ENCODE results near the gene SPIRE1.
"Not testable (repeated sequence)": the region's sequence is repeated elsewhere in the genome, so short reads cannot be mapped to it uniquely, and the experiment has no call there.

Gene SPIRE1

GRCh38 chr18:12598181-12598930, 59.6 kb downstream of the SPIRE1 start:
- no peak for DNase-seq (ENCODE audit: low read depth)

GRCh38 chr18:12597760-12598159, 60.1 kb downstream of the SPIRE1 start:
- no peak for DNase-seq (ENCODE audit: low read depth)

- DNase-seq (ENCODE audit: low read depth) = no peak
These were observed 62.2 kb downstream of the SPIRE1 start for GRCh38 chr18:12595571-12596255.

DNA sequence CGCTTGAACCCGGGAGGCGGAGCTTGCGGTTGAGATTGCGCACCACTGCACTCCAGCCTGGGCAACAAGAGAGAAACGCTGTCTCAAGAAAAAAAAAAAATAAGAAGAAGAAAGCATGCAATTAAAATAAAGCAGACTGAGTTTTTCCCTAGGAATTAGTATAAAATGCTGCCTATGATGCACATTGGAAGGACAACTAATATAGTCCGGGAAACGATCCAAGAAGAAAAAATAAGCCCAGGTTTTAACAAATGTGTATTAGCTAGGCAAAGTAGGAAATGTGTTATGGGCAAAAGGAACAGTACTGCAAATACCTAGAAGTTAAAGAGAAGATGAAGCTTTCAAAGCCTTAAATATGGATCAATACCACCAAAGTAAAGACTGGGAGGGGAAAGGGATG, 64.0 kb downstream of the SPIRE1 start:
- DNase-seq (ENCODE audit: low read depth) = no peak

DNA sequence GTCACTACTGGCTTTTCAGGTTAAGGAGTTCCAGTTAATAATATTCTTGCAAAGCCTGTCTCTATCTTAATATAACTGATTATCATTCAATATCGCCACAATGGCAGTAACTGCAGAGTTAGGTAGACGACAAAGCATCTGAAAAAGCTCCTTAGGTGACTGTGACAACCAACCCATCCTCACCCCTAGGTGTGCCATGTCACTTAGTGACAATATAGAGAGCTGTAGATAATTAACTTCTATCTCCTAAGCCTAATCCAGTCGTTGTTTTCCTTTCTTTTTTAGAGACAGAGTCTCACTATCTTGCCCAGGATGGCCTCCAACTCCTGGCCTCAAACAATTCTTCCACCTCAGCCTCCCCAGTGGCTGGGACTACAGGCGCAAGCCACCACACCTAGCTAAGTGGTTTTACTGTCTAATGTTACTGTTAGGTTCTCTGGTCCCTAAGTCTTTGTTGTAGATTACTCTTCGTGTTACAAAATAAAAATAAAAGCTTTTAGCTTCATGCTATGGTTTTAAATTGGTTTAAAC, 65.2 kb downstream of the SPIRE1 start:
- no peak for DNase-seq (ENCODE audit: low read depth)

- DNase-seq (ENCODE audit: low read depth) = no peak
These were observed 68.5 kb downstream of the SPIRE1 start for GRCh38 chr18:12589448-12589847.

DNA sequence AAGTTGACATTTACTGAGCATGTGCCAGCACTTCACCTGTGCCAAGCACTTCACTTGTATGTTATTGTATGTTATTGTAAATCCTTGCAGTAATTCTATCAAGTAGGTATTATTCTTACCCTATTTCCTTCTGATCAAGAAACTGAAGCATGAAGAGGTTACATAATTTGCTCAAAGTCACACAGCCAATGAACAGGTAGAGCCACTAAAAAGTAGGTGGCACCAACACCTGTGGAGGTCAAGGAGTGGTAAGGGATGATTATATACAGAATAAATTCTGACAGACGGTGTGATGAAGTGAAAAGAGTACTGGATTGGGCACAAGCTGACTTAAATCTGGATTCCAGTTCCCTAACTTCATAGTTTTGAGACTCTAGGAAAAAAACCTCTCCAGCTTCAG, 71.0 kb downstream of the SPIRE1 start:
- DNase-seq (ENCODE audit: low read depth) = no peak

DNA sequence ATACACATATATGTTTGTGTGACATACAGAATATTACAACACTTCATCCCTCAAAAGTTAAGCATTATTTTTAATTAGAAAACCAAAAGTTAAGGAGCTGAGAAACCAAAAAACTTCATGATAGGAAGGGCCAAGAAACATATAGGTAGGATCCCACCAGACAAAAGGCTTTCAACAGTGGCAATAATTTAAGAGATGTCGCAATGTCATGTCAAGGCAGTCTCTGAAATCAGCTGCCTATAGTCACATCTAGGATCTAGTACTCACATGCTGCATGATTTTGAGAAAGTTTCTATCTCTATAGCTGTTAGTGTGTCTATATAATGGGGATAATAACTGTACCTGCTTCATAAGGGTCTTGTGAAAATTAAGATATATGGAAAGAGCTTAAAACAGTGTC, 72.7 kb downstream of the SPIRE1 start:
- no peak for DNase-seq (ENCODE audit: low read depth)

- no peak for DNase-seq (ENCODE audit: low read depth)
These were observed 77.1 kb downstream of the SPIRE1 start for GRCh38 chr18:12580630-12581342.

GRCh38 chr18:12579775-12580174, 78.1 kb downstream of the SPIRE1 start:
- DNase-seq (ENCODE audit: low read depth) = no peak

DNA sequence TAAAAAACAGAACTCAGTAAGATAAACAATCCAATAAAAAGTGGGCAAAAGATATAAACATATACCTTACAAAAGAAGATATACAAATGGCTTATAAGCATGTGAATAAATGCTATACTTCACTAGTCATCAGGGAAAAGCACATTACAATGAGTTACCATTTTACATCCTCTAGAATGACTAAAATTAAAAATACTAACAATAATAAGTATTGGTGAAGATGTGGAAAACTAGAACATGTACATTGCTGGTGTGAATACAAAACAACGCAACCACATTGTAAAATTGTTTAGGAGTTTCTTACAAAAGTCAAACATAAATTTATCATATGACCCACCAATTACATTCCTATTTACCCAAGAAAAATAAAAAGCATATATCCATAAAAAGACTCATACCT, 80.1 kb downstream of the SPIRE1 start:
- no peak for DNase-seq (ENCODE audit: low read depth)

DNA sequence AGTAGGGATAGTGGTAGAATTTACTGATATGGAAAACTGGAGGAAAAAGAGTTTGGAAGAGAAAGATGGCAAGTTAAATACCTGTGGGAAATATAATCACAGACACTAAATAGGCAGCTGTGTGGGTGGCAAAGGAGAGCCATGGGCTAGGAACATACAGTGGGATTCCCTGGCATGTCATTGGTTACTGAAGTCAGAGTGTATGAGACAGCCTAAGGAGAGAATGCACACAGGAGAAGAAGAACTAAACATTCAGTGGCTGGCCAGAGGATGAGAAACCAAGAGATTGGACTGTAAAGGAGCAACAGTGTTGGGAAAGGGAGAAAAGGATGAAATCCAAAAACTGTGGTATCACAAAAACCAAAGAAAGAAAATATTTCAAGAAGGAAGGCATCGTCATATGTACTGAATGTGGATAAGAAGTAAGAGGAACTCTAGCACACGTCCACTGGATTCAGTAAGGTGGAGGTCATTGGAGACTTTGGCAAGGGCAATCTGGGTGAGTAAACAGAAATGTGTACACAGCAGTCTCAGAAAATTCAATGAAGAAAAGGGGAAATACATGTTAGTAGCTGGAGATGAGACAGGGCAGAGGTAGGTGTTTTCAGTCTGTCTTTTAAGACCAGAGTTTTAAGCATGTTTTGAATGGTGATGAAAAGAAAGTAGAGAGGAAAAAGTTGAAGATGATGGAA, 83.3 kb downstream of the SPIRE1 start:
- no peak for DNase-seq (ENCODE audit: low read depth)

- no peak for DNase-seq (ENCODE audit: low read depth)
These were observed 86.3 kb downstream of the SPIRE1 start for GRCh38 chr18:12571630-12572029.

GRCh38 chr18:12569791-12570190, 88.1 kb downstream of the SPIRE1 start:
- DNase-seq (ENCODE audit: low read depth) = no peak

- DNase-seq (ENCODE audit: low read depth) = no peak
These were observed 90.1 kb downstream of the SPIRE1 start for GRCh38 chr18:12567849-12568248.

- no peak for DNase-seq (ENCODE audit: low read depth)
These were observed 93.0 kb downstream of the SPIRE1 start for GRCh38 chr18:12564861-12565260.

DNA sequence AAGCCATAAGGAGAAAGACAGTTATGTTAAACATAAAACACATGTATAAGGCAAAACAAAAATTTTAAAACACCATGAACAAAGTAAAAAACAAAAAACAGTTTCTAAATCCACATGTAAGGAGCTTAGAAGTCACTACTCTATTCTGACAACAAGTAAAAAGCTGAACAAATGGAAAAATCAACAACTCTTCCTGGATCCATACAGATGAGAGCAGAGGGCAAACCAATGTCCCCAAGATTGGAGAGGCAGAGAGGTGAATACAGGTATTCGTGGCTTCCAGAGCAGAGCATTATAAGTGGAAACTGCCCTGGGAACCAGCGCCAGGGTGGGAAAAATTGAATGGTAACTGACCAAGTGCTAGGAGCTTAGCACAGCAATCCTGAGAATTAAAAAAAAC, 93.5 kb downstream of the SPIRE1 start:
- no peak for DNase-seq (ENCODE audit: low read depth)

GRCh38 chr18:12560600-12560999, 97.3 kb downstream of the SPIRE1 start:
- not testable (repeated sequence) for DNase-seq (ENCODE audit: low read depth)

DNA sequence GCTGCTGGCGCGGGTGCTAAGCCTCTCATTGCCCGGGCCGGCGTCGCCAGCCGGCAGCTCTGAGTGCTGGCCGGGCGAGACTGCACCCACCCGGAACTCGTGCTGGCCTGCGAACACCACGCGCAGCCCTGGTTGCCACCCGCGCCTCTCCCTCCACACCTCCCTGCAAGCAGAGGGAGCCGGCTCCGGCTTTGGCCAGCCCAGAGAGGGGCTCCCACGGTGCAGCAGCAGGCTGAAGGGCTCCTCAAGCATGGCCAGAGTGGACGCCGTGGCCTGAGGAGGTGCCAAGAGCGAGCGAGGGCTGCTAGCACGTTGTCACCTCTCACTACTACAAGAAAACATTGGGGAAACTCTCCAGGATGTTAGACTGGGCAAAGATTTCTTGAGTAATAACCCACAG, 98.6 kb downstream of the SPIRE1 start:
- DNase-seq (ENCODE audit: low read depth) = no peak

DNA sequence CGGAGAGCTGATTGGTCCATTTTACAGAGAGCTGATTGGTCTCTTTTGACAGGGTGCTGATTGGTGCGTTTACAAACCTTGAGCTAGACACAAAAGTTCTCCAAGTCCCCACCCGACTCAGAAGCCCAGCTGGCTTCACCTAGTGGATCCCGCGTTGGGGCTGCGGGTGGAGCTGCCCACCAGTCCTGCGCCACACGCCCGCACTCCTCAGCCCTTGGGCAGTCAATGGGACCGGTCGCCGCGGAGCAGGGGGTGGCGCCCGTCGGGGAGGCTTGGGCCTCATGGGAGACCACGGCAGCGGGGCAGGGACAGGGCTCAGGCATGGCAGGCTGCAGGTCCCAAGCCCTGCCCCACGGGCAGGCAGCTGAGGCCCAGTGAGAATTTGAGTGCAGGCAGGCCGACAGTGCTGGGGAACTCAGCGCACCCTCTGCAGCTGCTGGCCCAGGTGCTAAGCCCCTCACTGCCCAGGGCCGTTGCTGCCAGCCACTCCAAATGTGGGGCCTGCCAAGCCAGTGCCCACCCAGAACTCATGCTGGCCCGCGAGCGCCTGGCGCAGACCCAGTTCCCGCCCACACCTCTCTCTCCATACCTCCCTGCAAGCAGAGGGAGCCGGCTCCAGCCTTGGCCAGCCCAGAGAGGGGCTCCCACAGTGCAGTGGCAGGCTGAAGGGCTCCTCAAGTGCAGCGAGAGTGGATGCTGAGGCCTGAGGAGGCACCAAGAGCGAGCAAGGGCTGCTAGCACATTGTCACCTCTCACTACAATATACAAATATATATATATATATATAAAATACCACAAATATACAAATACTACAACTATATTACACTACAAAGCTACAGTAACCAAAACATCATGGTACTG, 100.7 kb downstream of the SPIRE1 start:
- DNase-seq (ENCODE audit: low read depth) = no peak

DNA sequence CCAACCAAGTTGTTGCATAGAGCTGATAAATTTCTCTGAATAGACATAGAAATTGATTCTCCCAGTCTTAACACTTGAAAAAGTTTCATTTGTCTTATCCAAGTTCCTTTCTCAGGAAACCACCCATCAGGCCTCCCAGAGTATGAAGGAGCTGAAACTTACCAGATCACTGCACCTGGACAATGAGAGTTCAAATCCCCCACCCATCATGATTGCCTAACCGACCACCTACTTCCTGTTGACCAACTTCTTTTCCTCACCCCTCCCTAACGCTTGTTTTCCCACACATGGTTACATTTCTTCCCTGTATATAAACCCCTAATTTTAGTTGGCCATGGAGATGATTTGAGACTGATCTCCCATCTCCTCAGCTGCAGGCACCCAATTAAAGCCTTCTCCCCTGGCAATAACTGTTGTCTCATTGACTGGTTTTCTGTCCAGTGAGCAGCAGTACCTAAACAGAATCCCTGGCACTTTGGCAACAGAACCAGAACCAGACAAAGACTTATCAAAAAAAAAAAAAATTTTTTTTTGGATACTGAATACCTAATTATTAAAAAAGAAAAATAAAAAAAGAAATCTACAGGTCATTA, 103.0 kb downstream of the SPIRE1 start:
- no peak for DNase-seq (ENCODE audit: low read depth)
